DOHH2 (cell line): ENCODE measurements around the gene CNDP1.

Source experiments
- H3F3A ChIP-seq: fragments of 200-600 bp; sonication (generic), shearing (Covaris generic); 2 replicates; pipeline ENCODE4 v1.6.0; 2016; ENCODE audit warnings: antibody characterized with exemption, mild to moderate bottlenecking; ENCODE audit not compliant: control insufficient read depth, insufficient read depth
- H3K27ac ChIP-seq: fragments of 200-600 bp; sonication (generic); 2 replicates; pipeline ENCODE4 v1.5.1; 2014; ENCODE audit warnings: low read depth, mild to moderate bottlenecking, low read length, moderate library complexity
- H3K27me3 ChIP-seq: fragments of 200-600 bp; sonication (generic); 2 replicates; pipeline ENCODE4 v1.6.1; 2014; ENCODE audit warnings: mild to moderate bottlenecking, low read length, mixed read lengths; ENCODE audit not compliant: control insufficient read depth
- H3K36me3 ChIP-seq: fragments of 200-600 bp; sonication (generic); 2 replicates; pipeline ENCODE4 v1.6.1; 2014; ENCODE audit warnings: mild to moderate bottlenecking, low read length, moderate library complexity, mixed read lengths; ENCODE audit not compliant: control insufficient read depth
- H3K4me1 ChIP-seq: fragments of 200-600 bp; sonication (generic); 2 replicates; pipeline ENCODE4 v1.6.1; 2014; ENCODE audit warnings: mild to moderate bottlenecking, low read length, mixed read lengths; ENCODE audit not compliant: control insufficient read depth
- H3K4me2 ChIP-seq: fragments of 200-600 bp; sonication (generic); 2 replicates; pipeline ENCODE4 v1.6.0; 2014; ENCODE audit warnings: mild to moderate bottlenecking, low read length, moderate library complexity
- H3K4me3 ChIP-seq: fragments of 200-600 bp; sonication (generic); 2 replicates; pipeline ENCODE4 v1.5.1; 2014; ENCODE audit warnings: mild to moderate bottlenecking, low read length, mixed read lengths
- H3K79me2 ChIP-seq: fragments of 200-600 bp; sonication (generic); 2 replicates; pipeline ENCODE4 v1.6.1; 2014; ENCODE audit warnings: mild to moderate bottlenecking, low read length, mixed read lengths; ENCODE audit not compliant: control insufficient read depth
- H3K9me2 ChIP-seq: fragments of 200-600 bp; sonication (generic); replicated peaks from 2 replicates; pipeline ENCODE4 v1.6.1; 2014; ENCODE audit warnings: mild to moderate bottlenecking, low read length, mixed read lengths; ENCODE audit not compliant: control insufficient read depth
- H3K9me3 ChIP-seq: fragments of 200-600 bp; sonication (generic); 2 replicates; pipeline ENCODE4 v1.6.1; 2014; ENCODE audit warnings: antibody characterized with exemption, low read length, mixed read lengths; ENCODE audit not compliant: control insufficient read depth, insufficient read depth
- H4K20me1 ChIP-seq: fragments of 200-600 bp; sonication (generic); 2 replicates; pipeline ENCODE4 v1.6.0; 2014; ENCODE audit warnings: low read depth, mild to moderate bottlenecking, antibody characterized with exemption, low read length, moderate library complexity; ENCODE audit not compliant: control insufficient read depth, insufficient read depth
- EZH2phosphoT487 ChIP-seq: fragments of 200-600 bp; sonication (generic); IDR thresholded peaks from 2 replicates; pipeline ENCODE4 v1.6.1; 2017; ENCODE audit warnings: borderline replicate concordance, mild to moderate bottlenecking, antibody characterized with exemption, low read length, moderate library complexity, mixed read lengths
- TF ChIP-seq, protein P1 (sequence below): fragments of 200-600 bp; sonication (generic); IDR thresholded peaks from one replicate; pipeline ENCODE4 v1.5.1; 2014; ENCODE audit warnings: antibody characterized with exemption, mild to moderate bottlenecking, low read depth, low read length; ENCODE audit not compliant: poor library complexity, severe bottlenecking

Gene CNDP1

DNA sequence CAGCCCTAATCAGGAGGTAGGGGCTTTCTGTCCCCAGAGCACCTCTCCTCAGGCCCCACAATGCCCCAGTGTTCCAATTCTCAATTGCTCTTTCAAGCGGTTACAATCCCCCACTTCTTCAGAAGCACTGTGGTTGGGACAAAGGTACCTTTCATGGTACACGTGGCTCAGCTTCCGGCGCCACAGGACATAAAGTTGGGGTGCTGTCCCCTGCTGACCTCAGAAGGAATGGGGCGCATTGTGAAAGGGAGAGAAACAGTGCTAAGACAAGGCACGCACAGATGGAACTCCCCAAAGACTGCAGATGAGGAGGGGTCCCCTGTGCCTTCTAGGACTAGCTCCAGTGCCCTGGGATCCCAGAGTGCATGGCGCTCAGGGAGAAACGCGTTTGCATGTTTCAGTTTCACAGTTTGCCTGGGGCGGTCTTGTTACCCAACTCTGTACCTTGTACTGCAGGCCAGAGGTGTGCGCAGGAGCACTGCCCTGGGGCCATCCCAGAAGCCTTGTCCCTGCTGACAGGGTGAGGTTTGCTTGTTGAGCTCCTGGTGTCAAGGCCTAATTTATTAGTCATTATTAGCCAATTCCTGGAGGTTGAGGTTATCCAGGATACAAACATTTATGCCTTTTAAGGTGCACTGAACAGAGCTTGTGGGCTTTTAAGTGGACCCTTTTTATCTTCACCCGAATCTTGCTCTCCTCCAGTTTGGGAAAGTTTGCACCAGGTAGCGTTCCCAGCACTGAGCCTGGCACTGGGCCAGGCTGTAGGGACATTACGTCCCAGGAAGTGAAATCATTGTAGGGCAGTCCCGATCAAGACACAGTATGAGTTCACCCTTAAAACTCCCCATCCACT is 7.6 kb downstream of the CNDP1 start:
- no peaks in the 10 kb centered on the region for H3K36me3 ChIP-seq
- no peak overlapping the region for H3K27ac ChIP-seq
- H4K20me1 ChIP-seq: no peaks in the 10 kb centered on the region
- H3K4me1 ChIP-seq: no peaks in the 10 kb centered on the region
- no peak overlapping the region for H3K4me2 ChIP-seq
- no peaks in the 10 kb centered on the region for H3K79me2 ChIP-seq
- no peaks in the 10 kb centered on the region for H3K9me2 ChIP-seq
- TF ChIP-seq, protein P1, sequence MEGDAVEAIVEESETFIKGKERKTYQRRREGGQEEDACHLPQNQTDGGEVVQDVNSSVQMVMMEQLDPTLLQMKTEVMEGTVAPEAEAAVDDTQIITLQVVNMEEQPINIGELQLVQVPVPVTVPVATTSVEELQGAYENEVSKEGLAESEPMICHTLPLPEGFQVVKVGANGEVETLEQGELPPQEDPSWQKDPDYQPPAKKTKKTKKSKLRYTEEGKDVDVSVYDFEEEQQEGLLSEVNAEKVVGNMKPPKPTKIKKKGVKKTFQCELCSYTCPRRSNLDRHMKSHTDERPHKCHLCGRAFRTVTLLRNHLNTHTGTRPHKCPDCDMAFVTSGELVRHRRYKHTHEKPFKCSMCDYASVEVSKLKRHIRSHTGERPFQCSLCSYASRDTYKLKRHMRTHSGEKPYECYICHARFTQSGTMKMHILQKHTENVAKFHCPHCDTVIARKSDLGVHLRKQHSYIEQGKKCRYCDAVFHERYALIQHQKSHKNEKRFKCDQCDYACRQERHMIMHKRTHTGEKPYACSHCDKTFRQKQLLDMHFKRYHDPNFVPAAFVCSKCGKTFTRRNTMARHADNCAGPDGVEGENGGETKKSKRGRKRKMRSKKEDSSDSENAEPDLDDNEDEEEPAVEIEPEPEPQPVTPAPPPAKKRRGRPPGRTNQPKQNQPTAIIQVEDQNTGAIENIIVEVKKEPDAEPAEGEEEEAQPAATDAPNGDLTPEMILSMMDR: no peak
- TF ChIP-seq EZH2phosphoT487: no peak
- H3K9me3 ChIP-seq: no peaks in the 10 kb centered on the region
- H3K4me3 ChIP-seq: no peak overlapping the region
- H3F3A ChIP-seq: no peaks in the 10 kb centered on the region
- no peaks in the 10 kb centered on the region for H3K27me3 ChIP-seq

- no peak overlapping the region for H3K4me2 ChIP-seq
These were observed 10.6 kb downstream of the CNDP1 start for GRCh38 chr18:74544898-74545297.

DNA sequence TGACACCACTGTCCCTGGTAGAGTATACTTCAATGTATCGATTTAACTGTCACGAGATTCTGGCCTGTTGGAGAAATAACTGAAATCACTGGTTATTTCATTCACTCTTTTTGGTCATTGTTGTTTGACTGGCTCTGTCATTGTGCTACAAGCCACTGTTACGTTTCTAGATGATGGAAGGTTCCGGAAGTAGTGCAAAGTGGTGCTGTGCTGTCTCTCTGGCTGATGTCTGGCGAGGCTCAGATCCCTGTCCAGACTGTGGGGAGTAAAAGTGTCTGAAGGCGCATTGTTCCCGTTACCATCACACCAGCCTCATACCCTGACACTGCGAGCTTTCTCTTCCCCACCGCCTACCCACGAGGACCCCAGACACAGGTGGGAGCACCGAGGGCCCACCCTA is 11.7 kb downstream of the CNDP1 start:
- no peaks in the 10 kb centered on the region for H4K20me1 ChIP-seq
- no peaks in the 10 kb centered on the region for H3K27me3 ChIP-seq
- no peaks in the 10 kb centered on the region for H3K79me2 ChIP-seq
- no peaks in the 10 kb centered on the region for H3K4me1 ChIP-seq
- peaks cover 8% of the 10 kb centered on the region for H3K9me3 ChIP-seq
- no peak overlapping the region for H3K4me3 ChIP-seq
- no peaks in the 10 kb centered on the region for H3K9me2 ChIP-seq
- no peak overlapping the region for H3K4me2 ChIP-seq
- H3F3A ChIP-seq: no peaks in the 10 kb centered on the region
- TF ChIP-seq EZH2phosphoT487: no peak
- TF ChIP-seq, protein P1: no peak
- no peak overlapping the region for H3K27ac ChIP-seq
- H3K36me3 ChIP-seq: no peaks in the 10 kb centered on the region

More at GRCh38 chr18:74544898-74545297, 10.6 kb downstream of the CNDP1 start:
- Histone ChIP-seq H3F3A (no peaks in the 10 kb centered on the region), H3K9me3 (peaks cover 5% of the 10 kb centered on the region), H3K4me3 (no peak overlapping the region), H4K20me1 (no peaks in the 10 kb centered on the region), H3K79me2 (no peaks in the 10 kb centered on the region), H3K27me3 (no peaks in the 10 kb centered on the region), H3K9me2 (no peaks in the 10 kb centered on the region), H3K36me3 (no peaks in the 10 kb centered on the region), H3K27ac (no peak overlapping the region), H3K4me1 (no peaks in the 10 kb centered on the region)
- TF ChIP-seq, protein P1: no peak
- no peak for TF ChIP-seq EZH2phosphoT487
